GM18867 (cell line): ENCODE results near the gene SPAG16.
"Not testable (repeated sequence)": the region's sequence is repeated elsewhere in the genome, so short reads cannot be mapped to it uniquely, and the experiment has no call there.

Experiments used
- ATAC-seq: cut with Tn5 transposase; IDR thresholded peaks from one replicate; pipeline ENCODE4 v1.9.1; 2021; ENCODE audit warnings: mild to moderate bottlenecking, moderate library complexity; ENCODE audit not compliant: unreplicated experiment

SPAG16 gene

GRCh38 chr2:213980883-213981282, 696.6 kb downstream of the SPAG16 start:
- no peak for ATAC-seq

GRCh38 chr2:213989207-213989606, 704.9 kb downstream of the SPAG16 start:
- no peak for ATAC-seq

DNA sequence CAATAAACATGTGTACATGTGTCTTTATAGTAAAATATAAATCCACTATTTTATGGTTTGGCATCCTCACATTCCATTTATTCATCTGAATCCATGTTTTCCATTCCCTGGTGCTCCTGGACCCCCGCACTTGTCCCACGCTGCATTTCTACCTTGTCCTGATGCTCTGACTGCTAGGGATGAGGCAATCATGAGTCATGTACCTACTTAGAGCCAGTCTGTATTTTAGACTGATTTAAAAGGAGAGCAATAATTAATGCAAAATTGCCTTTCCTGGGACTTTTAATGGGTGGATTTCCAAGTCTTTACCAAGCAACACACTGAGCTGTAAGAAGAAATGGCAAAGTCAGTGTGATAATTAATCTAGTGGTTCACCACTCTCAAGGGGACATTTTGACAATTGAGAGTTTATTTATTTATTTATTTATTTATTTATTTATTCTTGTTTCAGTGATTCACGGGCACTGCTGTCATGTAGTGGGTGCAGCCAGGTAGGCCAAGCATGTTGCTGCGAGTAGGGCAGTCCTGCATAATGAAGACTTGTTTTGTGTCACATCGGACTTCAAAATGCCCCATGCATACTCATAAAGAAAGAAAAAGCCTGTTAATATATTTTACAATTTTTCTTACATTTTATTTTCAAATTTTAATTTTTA, 707.3 kb downstream of the SPAG16 start:
- no peak for ATAC-seq

DNA sequence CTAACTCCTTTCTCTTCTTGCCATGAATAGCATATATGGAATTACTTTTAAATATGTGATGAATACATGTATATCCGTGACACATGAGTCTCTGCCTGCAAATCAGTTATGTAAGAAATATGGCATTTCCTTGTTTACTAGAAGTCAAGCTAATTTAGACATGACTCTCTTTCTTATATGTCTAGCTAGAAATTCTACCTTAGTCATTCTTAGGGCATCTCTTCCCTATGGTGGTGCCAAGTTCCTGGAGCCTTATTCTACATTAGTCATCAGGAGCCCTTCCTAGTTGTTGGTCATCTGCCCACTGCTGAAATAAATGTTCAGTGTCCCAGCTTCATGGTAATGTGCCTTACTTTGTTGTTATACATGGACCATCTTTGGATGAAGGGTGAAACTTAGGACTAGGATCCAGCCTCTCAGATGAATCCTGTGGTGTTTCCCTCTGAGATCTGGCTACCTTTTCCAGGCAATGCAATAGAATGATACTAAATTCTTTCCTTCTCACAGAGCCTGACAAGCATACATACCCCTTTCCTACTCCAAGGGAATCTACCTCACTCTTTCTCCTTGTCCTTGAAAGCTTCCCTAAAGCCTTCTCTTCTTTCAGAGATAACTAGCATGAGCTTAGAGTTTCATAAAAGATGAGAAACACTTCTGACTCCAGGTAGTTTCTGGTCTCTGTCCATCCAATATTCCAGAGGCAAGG, 711.3 kb downstream of the SPAG16 start:
- no peak for ATAC-seq

- ATAC-seq = not testable (repeated sequence)
These were observed 714.7 kb downstream of the SPAG16 start for GRCh38 chr2:213998976-213999375.

DNA sequence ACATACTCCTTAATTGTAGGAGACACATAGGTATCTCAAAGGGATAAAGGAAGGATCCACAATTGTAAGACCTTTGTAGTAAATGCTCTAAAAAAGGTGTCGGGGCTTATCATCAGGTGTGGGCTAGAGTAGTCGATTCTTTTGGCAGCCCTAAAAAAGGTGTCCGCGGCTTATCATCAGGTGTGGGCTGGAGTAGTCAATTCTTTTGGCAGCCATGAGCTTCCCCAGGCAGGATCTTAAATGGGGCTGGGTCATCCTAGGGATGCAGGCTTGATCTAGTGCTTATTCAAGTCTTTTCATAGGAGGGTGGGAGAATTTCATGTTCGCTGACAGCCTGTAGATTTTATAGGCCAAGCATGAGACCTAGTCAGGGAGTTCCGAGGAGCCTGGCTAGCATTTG, 720.2 kb downstream of the SPAG16 start:
- ATAC-seq = no peak

DNA sequence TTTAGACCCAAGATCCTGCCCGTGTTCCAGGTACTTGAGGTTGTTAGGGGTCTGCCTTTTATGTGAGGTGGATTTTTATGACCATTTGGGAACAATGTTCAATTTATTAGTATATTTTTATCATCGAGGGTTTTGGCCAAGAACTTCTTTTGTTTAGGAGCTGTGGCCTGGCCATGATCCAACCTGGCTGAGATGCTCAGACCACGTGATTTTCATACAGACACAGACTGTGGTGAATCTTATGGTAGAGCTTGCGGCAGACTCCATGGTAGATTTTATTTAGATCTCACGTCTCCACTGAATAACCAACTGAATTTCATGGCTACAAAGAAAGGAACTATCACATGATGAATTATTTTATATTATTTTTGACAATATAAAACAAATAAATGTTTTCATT, 721.1 kb downstream of the SPAG16 start:
- no peak for ATAC-seq

GRCh38 chr2:214006601-214007000, 722.3 kb downstream of the SPAG16 start:
- no peak for ATAC-seq

- ATAC-seq = no peak
These were observed 727.4 kb downstream of the SPAG16 start for GRCh38 chr2:214011676-214012075.

DNA sequence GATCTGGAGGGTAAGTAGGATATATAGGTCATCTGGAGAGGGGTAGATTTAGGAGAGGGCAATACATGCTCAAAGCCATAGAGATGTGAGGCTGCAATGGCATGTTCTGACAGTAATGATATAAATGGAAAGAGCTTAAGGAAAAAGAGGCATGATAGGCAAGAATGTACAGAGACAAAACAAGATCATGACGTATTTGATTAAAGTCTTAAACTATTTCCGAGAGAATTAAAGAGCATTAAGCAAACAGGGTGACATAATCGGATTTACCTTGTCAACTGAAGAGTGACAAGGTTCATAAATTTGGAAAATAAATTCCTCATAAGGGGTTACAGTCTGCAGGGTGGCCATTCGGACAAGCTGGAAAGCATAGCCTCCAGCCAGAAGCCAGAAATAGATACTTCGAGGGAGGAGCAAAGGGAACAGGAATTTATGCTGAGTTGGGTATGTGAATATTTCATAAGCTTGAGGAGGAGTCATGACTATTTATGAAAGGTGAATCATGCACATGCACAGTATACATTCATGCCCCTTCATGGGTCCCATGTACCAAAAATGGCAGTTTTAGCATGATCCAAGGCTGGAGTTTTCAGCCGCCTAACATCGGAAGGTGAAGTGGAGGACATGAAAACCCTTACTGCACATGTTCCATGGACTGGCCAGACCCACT, 730.4 kb downstream of the SPAG16 start:
- no peak for ATAC-seq

- no peak for ATAC-seq
These were observed 735.1 kb downstream of the SPAG16 start for GRCh38 chr2:214019229-214019972.

GRCh38 chr2:214019973-214020345, 735.7 kb downstream of the SPAG16 start:
- ATAC-seq = no peak

- ATAC-seq = no peak
These were observed 744.9 kb downstream of the SPAG16 start for GRCh38 chr2:214029190-214029589.

DNA sequence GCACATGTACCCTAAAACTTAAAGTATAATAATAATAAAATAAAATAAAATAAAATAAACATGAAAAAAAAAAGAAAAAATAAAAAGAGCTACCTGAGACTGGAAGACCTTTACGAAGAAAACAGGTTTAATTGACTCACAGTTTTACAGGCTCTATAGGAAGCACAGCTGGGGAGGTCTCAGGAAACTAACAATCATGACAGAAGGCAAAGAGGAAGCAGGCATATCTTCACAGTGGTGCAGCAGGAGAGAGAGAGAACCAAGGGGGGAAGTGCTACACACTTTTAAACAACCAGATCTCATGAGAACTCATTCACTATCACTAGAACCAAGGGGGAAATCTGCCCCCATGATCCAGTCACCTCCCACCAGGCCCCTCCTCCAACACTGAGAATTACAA, 747.3 kb downstream of the SPAG16 start:
- ATAC-seq = no peak

GRCh38 chr2:214034417-214034816, 750.2 kb downstream of the SPAG16 start:
- ATAC-seq = no peak

DNA sequence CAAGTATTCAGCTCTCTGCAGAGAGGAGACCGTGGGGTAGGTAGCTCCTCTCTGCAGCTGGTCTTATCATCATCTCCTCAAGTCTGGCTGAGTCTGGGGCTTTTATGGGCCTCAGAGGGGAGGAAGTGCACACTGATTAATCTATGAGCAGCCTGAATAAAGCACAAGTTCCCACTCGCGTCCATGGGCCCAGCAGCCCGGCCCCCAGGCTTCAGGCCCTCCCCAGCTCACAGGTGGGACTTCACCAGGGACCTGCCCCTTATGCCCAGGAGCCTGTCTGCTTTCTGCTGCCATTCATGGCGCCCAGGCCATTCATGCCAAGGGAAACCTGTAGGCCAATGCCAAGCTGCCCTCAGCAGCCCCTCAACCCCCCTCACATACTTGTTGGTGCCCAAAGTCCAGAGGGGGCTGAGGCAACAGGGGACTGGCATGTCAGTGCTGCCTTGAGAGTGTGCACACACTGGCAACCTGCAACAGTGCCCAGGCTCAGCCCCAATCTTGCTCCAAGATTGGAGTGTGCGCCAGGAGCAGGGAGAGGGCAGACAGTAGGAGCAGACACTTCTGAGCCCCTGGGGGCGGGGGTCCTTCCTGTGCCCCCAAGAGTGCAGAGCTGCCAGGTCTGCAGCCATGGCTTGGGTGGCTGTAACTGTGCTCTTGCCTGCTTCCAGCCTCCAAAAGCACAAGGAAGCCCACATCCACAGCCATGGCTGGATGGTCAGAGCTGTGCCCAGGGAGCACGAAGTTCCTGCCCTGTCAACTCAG, 751.0 kb downstream of the SPAG16 start:
- no peak for ATAC-seq

DNA sequence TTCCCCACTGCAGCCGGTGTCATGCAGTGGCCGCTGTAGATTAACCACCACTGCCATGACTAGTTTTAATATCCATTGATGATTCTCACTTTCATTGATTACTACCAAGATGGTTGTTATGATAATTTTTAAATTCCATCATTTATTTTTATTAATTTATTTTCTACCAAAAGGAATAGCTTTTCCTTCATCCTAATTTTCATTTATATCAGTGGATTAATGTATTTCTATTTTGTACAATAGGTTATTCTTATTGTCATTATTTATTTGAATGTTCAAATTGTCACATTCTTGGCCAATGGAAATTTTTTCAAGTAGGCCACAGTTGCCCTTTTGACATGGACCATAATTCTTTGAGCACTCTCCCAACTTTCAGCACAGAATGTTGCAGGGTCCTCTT, 751.7 kb downstream of the SPAG16 start:
- no peak for ATAC-seq

DNA sequence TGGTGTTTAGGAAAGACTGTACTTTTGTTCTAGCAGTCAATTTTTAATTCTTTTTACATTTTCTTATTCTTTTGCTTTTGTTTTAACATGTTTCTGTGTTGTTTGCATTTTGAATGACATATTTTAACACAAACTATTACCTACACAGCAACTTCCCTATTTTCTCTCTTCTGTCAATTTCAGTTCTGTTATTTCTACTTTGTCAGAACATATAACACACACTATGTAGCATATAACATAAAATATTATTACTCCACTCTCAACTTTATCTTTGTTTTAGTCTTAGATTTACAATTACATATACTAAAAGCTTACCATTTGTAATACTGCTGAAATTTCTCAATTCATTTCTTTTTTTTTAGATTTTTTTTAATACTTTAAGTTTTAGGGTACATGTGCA, 753.9 kb downstream of the SPAG16 start:
- no peak for ATAC-seq

GRCh38 chr2:214050731-214051130, 766.5 kb downstream of the SPAG16 start:
- no peak for ATAC-seq

- ATAC-seq = no peak
These were observed 767.3 kb downstream of the SPAG16 start for GRCh38 chr2:214051585-214051984.

- ATAC-seq = no peak
These were observed 768.0 kb downstream of the SPAG16 start for GRCh38 chr2:214052235-214052634.
